Psoas muscle (tissue), 8 donors: ENCODE data around the gene THADA. TPM values are rescaled to one million over a fixed set of nuclear protein-coding genes. Genes with fewer than 3 reads are reported as not detected.
"Not testable (repeated sequence)": the region's sequence is repeated elsewhere in the genome, so short reads cannot be mapped to it uniquely, and the experiment has no call there.

ENCODE experiments used
- ATAC-seq, 4 donors: fragments of 200-7000 bp; cut with Tn5 transposase; one replicate each; pipeline ENCODE4 v1.9.1; 2020; ENCODE audit warnings: moderate library complexity in 3 of 4, mild to moderate bottlenecking in 2 of 4
- DNase-seq, 2 donors: peaks; one replicate each; pipeline ENCODE4 v3.0.0-alpha.2; 2020
- H3K27ac ChIP-seq: fragments of 200-600 bp; one replicate; pipeline ENCODE4 v1.8.0; 2022
- H3K27me3 ChIP-seq, 3 donors: fragments of 200-600 bp in 1 of 3; one replicate each; pipeline versions ENCODE4 v1.6.1 to v1.8.0; 2013 to 2022; ENCODE audit warnings: low read length in 2 of 3, mild to moderate bottlenecking in 2 of 3, moderate library complexity in 1 of 3; ENCODE audit not compliant: insufficient read depth in 3 of 3
- H3K36me3 ChIP-seq, 2 donors: fragments of 200-600 bp in 1 of 2; one replicate each; pipeline versions ENCODE4 v1.6.1 to v1.8.0; 2013 to 2022; ENCODE audit warnings: low read depth in 1 of 2, mild to moderate bottlenecking in 1 of 2, moderate library complexity in 1 of 2; ENCODE audit not compliant: insufficient read depth in 1 of 2
- H3K4me1 ChIP-seq: fragments of 200-600 bp; one replicate; pipeline ENCODE4 v1.8.0; 2022
- H3K4me3 ChIP-seq: fragments of 200-600 bp; one replicate; pipeline ENCODE4 v1.8.0; 2022; ENCODE audit warnings: mild to moderate bottlenecking
- H3K9me3 ChIP-seq: fragments of 200-600 bp; one replicate; pipeline ENCODE4 v1.8.0; 2022
- WGBS, 3 donors: extraction: QIAGEN DNeasy Blood & Tissue Kit; methylation state at CpG; one replicate each; pipeline versions ENCODE4 v1.1.6 to v1.1.7; 2013; 5-methylcytosine and 5-hydroxymethylcytosine counted together
- intact Hi-C, 2 donors: fragments of 100-400 bp; cut with DNase I; formaldehyde crosslinking; loops; one replicate each; pipeline versions ENCODE4 v1.11.0 to v1.14.2; 2022
- polyA plus RNA-seq, 3 donors: library from polyadenylated mRNA; stranded (reverse); fragments of 200-250 nt; gene quantifications; one replicate each; pipeline ENCODE4 v1.2.3, GENCODE V29; 2013
- total RNA-seq, 4 donors: library from RNA; stranded (reverse); fragmentation: NEBNext Ultra II Directional in 2 of 4; extraction: Animal tissue kit (Norgen Biotek cat#: 25700) in 2 of 4; gene quantifications; one replicate each; pipeline versions ENCODE4 v1.2.1 to v1.2.4, GENCODE V29; 2021 to 2023
- TF ChIP-seq, protein P1 (sequence below): fragments of 200-600 bp; IDR thresholded peaks from one replicate; pipeline ENCODE4 v1.8.0; 2022; ENCODE audit warnings: antibody characterized with exemption
- donor health status: healthy with polysubstance abuse.
- donor health status: DM: no; HTN: no; CAD: no; lungs with moderate emphysema.
- donor health status: Bipolar disorder and iron deficiency.
- donor health status: healthy.
- donor health status: DM: yes; HTN: yes; CAD: no.
- donor health status: DM: no; HTN: no; CAD: no.
- donor health status: DM: no; HTN: no; CAD: no.
- donor health status: DM: yes; HTN: yes; CAD: no.

The THADA gene
- total and polyA plus RNA-seq, 7 donors: 8.1 to 17.4 (median 11.6) TPM

DNA sequence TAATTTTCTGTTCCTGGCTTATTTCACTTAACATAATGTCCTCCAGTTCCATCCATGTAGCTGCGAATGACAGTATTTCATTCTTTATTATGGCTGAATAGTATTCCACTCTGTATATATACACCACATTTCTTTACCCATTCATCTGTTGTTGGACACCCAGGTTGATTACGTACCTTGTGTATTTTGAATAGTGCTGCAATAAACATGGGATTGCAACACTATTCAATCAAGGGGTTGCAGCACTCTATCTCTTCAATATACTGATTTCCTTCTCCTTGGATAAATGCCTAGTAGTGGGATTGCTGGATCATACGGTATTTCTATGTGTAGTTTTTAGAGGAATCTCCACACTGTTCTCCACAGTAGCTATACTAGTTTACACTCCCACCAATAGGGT, 61.3 kb downstream of the THADA start:
- intact Hi-C loops: no loop called here
- peaks cover 4% of the 10 kb centered on the region for H3K4me1 ChIP-seq
- H3K4me3 ChIP-seq: no peak overlapping the region
- DNase-seq (no peak), ATAC-seq (no peak)
- no peaks in the 10 kb centered on the region for H3K27me3 ChIP-seq
- TF ChIP-seq, protein P1, sequence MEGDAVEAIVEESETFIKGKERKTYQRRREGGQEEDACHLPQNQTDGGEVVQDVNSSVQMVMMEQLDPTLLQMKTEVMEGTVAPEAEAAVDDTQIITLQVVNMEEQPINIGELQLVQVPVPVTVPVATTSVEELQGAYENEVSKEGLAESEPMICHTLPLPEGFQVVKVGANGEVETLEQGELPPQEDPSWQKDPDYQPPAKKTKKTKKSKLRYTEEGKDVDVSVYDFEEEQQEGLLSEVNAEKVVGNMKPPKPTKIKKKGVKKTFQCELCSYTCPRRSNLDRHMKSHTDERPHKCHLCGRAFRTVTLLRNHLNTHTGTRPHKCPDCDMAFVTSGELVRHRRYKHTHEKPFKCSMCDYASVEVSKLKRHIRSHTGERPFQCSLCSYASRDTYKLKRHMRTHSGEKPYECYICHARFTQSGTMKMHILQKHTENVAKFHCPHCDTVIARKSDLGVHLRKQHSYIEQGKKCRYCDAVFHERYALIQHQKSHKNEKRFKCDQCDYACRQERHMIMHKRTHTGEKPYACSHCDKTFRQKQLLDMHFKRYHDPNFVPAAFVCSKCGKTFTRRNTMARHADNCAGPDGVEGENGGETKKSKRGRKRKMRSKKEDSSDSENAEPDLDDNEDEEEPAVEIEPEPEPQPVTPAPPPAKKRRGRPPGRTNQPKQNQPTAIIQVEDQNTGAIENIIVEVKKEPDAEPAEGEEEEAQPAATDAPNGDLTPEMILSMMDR: no peak
- peaks cover 0 to 5% of the 10 kb centered on the region in 2 donors for H3K36me3 ChIP-seq
- no peak overlapping the region for H3K27ac ChIP-seq
- WGBS, 3 donors: 92 to 96% (median 95%) methylated on average over 3 of the region's 3 CpGs
- H3K9me3 ChIP-seq: no peaks in the 10 kb centered on the region

DNA sequence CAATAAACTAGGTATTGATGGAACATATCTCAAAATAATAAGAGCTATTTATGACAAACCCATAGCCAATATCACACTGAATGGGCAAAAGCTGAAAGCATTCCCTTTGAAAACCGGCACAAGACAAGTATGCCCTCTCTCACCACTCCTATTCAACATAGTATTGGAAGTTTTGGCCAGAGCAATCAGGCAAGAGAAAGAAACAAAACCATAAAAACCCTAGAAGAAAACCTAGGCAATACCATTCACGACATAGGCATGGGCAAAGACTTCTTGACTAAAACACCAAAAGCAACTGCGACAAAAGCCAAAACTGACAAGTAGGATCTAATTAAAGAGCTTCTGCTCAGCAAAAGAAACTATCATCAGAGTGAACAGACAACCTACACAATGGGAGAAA, 63.3 kb downstream of the THADA start:
- DNase-seq, H3K36me3 ChIP-seq, H3K27me3 ChIP-seq, H3K4me1 ChIP-seq, H3K27ac ChIP-seq, H3K4me3 ChIP-seq, intact Hi-C loops, H3K9me3 ChIP-seq, ATAC-seq: not testable (repeated sequence)
- WGBS, 3 donors: 96 to 98% (median 97%) methylated on average over 3 of the region's 3 CpGs

DNA sequence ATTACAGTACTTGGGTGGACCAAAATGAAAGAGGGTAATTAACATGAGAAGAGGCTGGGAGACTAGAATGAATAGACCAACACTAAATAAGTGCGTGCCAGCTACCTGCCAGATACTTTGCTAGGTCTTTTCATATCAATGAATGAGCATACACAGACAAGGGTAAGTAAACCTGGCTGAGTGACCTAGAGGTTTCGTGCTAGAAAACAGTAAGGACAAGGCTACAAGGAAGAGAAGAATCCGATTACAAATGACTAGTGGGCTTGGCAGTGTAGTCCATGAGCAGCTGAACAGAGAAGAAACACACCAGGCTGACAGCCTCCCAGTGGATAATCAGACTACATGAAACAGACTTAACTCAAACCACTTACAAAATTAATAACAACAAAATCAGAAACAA, 64.6 kb downstream of the THADA start:
- Histone ChIP-seq H3K9me3 (no peaks in the 10 kb centered on the region), H3K36me3 (peaks cover 0 to 5% of the 10 kb centered on the region in 2 donors), H3K27me3 (no peaks in the 10 kb centered on the region), H3K4me3 (no peak overlapping the region), H3K27ac (no peak overlapping the region), H3K4me1 (peaks cover 4% of the 10 kb centered on the region)
- DNase-seq (no peak), ATAC-seq (peak in 3 of 4 donors; percentile 69 to 87 (median 81))
- TF ChIP-seq, protein P1: no peak
- WGBS, 3 donors: 51 to 66% (median 54%) methylated on average over 3 of the region's 3 CpGs
- intact Hi-C loops: no loop called here

DNA sequence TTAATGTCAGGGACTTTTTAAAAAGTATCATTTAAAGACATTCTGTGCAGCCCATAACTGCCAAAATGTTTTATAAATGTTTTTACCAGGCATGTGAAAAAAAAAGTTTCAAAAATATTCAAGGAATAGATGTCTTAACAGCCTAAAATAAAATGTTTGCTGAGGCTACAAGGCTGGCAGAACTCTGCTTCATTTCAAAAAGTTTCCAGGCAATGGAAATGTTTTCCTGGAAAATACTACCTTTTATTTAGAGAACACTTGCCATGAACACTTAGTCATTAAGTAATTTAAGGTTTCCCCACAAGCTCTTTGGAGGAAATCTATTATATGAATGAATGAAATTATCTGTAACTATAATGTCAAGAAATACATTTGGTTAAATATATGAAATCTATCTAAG, 68.8 kb downstream of the THADA start:
- Histone ChIP-seq H3K4me1 (peaks cover 4% of the 10 kb centered on the region), H3K27me3 (no peaks in the 10 kb centered on the region), H3K27ac (no peak overlapping the region), H3K9me3 (peaks cover 4% of the 10 kb centered on the region), H3K4me3 (no peak overlapping the region), H3K36me3 (no peaks in the 10 kb centered on the region)
- DNase-seq (no peak), ATAC-seq (no peak)
- intact Hi-C loops: no loop called here
- TF ChIP-seq, protein P1: no peak

DNA sequence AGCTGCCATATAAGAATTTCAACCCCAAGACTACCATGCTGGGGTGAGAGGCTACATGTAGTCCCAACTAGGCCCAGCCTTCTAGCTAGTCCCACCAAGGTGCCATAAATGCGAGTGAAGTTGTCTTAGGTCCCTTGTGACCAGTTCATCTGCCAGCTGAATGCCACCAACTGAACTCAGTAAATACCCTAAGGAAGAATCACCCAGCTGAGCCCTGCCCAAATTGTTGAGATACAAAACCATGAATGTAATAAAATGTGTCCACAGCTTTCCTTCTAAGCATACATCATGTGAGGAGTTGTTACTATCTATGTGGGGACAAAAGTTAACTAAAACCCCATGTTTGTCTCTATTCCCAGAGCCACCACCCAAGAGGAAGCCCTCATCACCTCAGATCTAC, 70.3 kb downstream of the THADA start:
- intact Hi-C loops: no loop called here
- Histone ChIP-seq H3K27me3 (no peaks in the 10 kb centered on the region), H3K27ac (no peak overlapping the region), H3K9me3 (peaks cover 4% of the 10 kb centered on the region), H3K36me3 (no peaks in the 10 kb centered on the region), H3K4me1 (no peaks in the 10 kb centered on the region), H3K4me3 (no peak overlapping the region)
- 100% methylated on average over 1 of the region's 1 CpG for WGBS, 3 donors
- no peak for DNase-seq
- TF ChIP-seq, protein P1: no peak
- ATAC-seq: no peak
